IPS-15b (cell line): Measurements from ENCODE around the gene C1QA.

Source experiments
- H3K27me3 ChIP-seq: one replicate; pipeline ENCODE4 v1.6.1; 2013; ENCODE audit warnings: low read length; ENCODE audit not compliant: control insufficient read depth, insufficient read depth
- H3K36me3 ChIP-seq: one replicate; pipeline ENCODE4 v1.6.1; 2013; ENCODE audit warnings: low read length; ENCODE audit not compliant: control insufficient read depth, insufficient read depth
- H3K4me1 ChIP-seq: one replicate; pipeline ENCODE4 v1.6.1; 2013; ENCODE audit warnings: mild to moderate bottlenecking, low read length; ENCODE audit not compliant: control insufficient read depth, insufficient read depth
- H3K4me3 ChIP-seq: one replicate; pipeline ENCODE4 v1.5.1; 2013; ENCODE audit warnings: low read depth, low read length
- H3K9ac ChIP-seq: one replicate; pipeline ENCODE4 v1.6.1; 2013; ENCODE audit warnings: low read depth, mild to moderate bottlenecking, low read length
- H3K9me3 ChIP-seq: one replicate; pipeline ENCODE4 v1.6.1; 2013; ENCODE audit warnings: mild to moderate bottlenecking, low read length; ENCODE audit not compliant: control insufficient read depth, insufficient read depth

The C1QA gene

DNA sequence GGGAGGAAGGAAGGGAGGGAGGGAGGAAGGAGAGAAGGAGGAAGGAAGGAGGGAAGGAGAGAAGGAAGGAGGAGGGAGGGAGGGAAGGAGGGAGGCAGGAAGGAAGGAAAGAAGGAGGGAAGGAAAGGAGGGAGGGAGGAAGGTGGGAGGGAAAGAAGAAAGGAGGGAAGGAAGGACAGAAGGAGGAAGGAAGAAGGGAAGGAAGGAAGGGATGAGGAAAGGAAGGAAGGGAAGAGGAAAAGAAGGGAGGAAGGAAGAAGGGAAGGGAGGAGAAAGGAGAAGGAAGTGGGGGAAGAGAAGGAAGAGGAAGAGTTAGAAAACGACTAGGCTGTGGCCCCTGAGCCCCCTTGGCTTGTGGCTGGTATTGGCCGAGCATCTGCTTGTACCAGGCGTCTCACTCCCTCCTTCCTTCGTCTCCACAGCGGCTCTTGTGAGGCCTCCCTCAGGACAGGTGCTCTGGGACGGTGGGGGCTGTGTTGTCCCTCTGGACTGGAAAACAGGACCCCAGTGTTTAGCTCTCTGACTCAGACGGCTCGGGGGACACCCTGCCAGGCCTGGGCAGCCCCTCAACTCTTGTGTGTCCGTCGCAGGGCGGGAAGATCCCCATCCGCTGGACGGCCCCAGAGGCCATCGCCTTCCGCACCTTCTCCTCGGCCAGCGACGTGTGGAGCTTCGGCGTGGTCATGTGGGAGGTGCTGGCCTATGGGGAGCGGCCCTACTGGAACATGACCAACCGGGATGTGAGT lies 36.2 kb upstream of the C1QA start:
- Histone ChIP-seq H3K9me3 (no peaks in the 10 kb centered on the region), H3K4me1 (no peaks in the 10 kb centered on the region), H3K9ac (no peak overlapping the region), H3K4me3 (no peak overlapping the region), H3K27me3 (no peaks in the 10 kb centered on the region), H3K36me3 (no peaks in the 10 kb centered on the region)

DNA sequence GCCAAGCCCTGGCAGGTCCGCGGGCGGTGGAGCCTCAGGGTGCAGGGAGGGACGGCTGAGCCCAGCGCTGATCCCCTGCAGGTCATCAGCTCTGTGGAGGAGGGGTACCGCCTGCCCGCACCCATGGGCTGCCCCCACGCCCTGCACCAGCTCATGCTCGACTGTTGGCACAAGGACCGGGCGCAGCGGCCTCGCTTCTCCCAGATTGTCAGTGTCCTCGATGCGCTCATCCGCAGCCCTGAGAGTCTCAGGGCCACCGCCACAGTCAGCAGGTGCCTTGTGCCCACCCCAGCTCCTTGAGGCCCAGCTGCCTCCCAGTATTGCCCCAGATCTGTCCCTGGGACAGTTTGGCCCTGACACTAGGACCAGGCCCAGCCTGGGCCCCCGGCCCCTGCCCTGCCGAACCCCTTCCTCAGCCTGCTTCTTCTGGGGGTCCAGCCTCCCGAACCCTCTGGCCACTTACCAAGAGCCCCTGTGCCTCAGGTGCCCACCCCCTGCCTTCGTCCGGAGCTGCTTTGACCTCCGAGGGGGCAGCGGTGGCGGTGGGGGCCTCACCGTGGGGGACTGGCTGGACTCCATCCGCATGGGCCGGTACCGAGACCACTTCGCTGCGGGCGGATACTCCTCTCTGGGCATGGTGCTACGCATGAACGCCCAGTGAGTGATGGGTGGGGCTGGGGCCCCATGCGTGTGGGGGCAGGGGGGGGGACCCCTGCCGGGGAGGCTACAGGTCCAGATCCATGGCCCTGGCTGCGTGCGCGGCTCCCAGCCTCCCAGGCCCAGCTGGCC lies 35.4 kb upstream of the C1QA start:
- no peak overlapping the region for H3K9ac ChIP-seq
- no peaks in the 10 kb centered on the region for H3K36me3 ChIP-seq
- no peaks in the 10 kb centered on the region for H3K9me3 ChIP-seq
- no peaks in the 10 kb centered on the region for H3K4me1 ChIP-seq
- H3K4me3 ChIP-seq = no peak overlapping the region
- H3K27me3 ChIP-seq = no peaks in the 10 kb centered on the region

DNA sequence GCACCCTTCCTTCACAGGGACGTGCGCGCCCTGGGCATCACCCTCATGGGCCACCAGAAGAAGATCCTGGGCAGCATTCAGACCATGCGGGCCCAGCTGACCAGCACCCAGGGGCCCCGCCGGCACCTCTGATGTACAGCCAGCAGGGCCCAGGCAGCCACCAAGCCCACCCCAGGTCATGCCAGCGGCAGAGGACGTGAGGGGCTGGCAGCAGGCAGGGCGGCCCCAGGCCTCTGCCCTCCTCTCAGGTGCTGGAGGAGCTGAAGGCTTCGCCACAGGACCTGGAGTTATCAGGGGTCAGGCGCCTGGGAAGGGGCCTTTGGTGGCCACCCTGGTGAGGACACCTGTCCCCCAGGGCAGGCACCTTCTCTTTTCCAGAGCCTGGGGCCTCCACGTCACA lies 34.8 kb upstream of the C1QA start:
- Histone ChIP-seq H3K9ac (no peak overlapping the region), H3K36me3 (no peaks in the 10 kb centered on the region), H3K27me3 (no peaks in the 10 kb centered on the region), H3K4me3 (no peak overlapping the region), H3K4me1 (no peaks in the 10 kb centered on the region), H3K9me3 (no peaks in the 10 kb centered on the region)

DNA sequence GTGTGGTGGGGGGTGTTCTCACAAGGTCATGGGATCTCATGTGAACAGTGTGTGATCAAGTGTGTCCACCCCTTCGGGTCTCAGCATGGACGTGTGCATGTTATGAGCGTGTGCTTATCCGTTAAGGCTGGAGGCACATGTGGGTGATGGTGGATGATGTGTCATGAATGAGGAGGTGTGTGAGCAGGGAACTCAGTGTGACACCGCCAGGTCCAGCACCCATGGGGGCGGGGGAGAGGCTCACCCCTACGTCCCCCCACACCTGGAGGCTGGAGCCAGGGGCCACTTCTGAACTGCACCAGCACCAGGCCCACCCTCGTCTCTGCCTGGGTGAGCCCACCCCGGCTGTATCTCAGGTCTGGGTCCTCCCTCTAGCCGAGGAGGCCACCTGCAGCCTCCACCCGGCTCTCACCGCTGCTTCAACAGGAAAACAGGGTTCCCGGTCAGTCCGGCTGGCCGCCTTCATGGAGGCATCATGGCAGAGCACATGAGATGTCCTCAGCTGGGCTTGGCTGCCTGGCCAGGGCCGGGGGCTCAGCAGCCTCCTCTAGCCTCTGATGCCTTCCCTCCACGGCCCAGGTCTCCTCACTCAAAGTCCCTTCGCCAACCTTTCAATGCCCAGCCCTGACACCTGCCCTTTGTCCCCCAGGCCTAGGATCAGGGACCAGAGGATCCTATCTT lies 34.2 kb upstream of the C1QA start:
- Histone ChIP-seq H3K9ac (no peak overlapping the region), H3K9me3 (no peaks in the 10 kb centered on the region)

DNA sequence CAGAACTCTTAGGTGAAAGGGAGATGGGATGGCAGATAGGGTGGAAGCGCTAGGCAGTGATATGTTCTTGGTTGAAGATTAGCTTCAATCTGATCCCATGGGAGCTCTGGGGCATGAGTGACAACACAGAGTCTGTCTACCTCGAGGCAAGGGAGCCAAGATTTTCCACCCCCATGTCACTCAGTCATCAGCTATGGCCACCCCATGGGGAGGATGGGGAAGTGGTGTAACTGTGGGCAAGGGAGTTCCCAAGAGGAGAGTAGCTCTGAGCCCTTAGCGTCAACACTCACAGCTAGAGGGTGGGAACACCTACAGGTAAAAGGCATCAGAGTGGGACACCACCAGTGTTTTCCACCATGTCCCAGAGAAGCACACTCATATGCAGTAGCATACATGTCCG lies 30.3 kb upstream of the C1QA start:
- Histone ChIP-seq H3K9ac (no peak overlapping the region), H3K4me3 (no peak overlapping the region), H3K4me1 (no peaks in the 10 kb centered on the region), H3K9me3 (no peaks in the 10 kb centered on the region), H3K27me3 (no peaks in the 10 kb centered on the region), H3K36me3 (no peaks in the 10 kb centered on the region)

More for the DNA sequence above, 34.2 kb upstream of the C1QA start:
- Histone ChIP-seq H3K4me3 (no peak overlapping the region), H3K36me3 (no peaks in the 10 kb centered on the region), H3K4me1 (no peaks in the 10 kb centered on the region), H3K27me3 (no peaks in the 10 kb centered on the region)

DNA sequence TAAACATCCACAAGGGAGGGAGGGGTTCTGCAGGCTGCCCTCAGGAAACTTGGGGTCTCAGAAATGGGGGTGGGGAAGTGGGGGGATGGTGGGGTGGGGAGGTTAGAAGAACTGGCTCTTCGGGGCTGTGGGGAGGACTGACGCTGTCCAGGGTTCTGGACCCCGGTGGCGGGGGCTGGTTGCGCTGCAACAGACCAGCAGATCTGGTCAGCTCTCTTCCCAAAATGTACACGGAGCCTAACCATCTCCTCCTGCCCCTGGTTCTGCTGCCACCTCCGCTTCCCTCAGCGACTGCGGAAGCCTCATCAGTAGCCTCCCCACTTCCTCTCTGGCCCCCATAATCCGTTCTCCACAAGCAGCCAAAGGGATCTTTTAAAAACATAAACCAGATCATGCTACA lies 29.3 kb upstream of the C1QA start:
- Histone ChIP-seq H3K4me1 (peaks cover 2% of the 10 kb centered on the region), H3K27me3 (no peaks in the 10 kb centered on the region), H3K4me3 (no peak overlapping the region), H3K36me3 (no peaks in the 10 kb centered on the region), H3K9ac (no peak overlapping the region), H3K9me3 (no peaks in the 10 kb centered on the region)

DNA sequence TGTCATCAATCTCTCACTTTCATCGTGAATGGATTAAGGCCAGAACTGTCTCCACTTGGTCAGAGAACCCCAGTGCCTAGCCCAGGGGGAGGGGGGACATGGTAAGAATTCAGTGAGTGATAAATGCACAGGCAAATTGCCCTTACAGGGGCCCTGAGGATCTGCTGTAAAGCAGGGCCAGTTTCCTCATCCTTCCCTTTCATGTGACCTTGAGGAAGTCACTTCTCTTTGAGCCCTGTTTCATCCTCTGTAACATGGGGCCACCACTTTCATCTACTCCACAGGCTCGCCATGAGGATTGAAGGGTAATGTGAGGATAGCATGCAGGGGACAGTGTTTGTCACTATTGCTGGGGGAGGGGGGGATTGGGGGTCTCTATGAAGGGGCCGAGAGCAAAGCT lies 28.1 kb upstream of the C1QA start:
- Histone ChIP-seq H3K9ac (no peak overlapping the region), H3K4me3 (no peak overlapping the region), H3K4me1 (peaks cover 2% of the 10 kb centered on the region), H3K9me3 (no peaks in the 10 kb centered on the region), H3K36me3 (no peaks in the 10 kb centered on the region), H3K27me3 (no peaks in the 10 kb centered on the region)

DNA sequence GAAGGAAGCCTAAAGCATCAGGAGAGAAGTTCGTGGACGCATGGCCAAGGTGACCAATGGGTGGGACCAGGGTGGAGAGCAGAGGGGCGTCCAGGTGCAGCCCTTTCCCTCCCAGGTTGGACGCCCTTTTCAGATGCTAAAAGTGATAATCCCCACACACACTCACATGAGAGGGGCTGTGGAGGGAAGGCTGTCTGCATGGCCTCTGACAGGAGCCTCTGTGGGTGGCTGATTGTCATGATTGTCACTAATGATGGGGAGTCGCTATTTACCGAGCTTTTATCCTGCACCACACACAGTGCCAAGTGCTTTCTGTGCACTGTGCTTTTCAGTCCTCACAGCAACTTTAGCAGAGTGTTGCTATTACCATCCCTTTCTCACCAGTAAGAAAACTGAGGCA lies 27.1 kb upstream of the C1QA start:
- Histone ChIP-seq H3K4me1 (peaks cover 2% of the 10 kb centered on the region), H3K27me3 (no peaks in the 10 kb centered on the region), H3K9ac (no peak overlapping the region), H3K4me3 (no peak overlapping the region), H3K36me3 (no peaks in the 10 kb centered on the region), H3K9me3 (no peaks in the 10 kb centered on the region)

DNA sequence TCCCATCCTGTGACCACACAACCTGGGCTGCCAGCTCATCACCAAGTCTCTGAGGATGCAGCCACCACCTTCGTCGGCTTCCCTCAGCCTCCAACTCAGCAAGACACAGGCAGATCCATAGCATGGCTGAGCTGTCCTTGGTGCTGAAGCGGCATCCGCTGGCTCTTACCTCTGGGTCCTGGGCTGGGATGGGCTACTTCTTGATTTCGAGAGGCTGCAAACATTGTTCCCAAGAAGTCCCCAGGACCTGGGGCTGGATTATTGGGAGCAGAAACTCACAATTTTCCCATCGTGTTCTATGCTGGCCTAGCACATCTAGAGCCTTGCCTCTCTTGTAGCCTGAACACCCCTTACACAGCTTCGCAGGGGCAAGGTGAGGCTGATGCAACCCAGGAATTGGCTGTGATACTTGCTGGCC lies 24.9 kb upstream of the C1QA start:
- H3K27me3 ChIP-seq = no peaks in the 10 kb centered on the region
- no peak overlapping the region for H3K4me3 ChIP-seq

DNA sequence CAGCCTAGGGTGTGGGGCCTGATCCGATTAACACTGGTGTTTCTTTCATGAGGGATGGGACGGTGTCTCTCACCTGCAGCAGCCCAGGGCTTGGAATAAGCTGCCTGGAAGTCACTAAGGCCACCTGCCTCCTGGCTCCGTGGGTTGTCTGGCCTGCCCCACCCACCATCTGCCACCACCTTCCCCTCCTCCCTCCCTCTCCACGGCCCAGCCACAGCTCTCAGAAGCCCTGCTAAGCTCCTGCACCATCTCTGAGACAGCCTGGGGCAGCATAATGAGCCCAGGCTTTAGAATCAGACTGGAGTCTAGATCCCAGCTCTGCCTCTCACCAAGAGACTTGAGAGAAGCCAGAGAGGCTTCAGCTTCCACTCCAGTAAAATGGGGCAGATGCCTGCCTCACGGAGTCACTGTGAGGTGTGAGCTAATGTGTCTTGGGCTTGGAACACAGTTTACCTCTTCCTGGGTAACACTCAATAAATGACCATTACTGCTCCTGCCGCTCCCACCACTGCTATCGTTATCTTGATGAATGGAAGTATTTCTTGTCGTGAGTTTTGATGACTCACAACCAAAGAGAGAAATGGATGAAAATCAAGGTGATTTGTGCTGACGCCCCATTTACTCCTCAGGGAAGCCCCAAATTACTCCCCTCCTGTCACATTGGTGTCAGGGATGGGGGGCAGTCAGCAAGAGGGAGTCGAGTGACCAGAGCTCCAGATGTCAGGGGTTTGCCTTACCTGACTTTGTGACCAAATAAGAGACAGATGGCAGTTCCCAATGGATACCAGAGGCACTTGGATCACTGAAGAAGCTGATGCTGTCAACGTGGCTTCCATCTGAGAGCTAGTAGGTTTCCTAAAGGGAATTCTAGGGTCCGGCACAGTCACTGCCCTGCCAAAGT lies 23.5 kb upstream of the C1QA start:
- H3K9me3 ChIP-seq = no peaks in the 10 kb centered on the region
- no peak overlapping the region for H3K4me3 ChIP-seq
- H3K27me3 ChIP-seq = no peaks in the 10 kb centered on the region
- no peak overlapping the region for H3K9ac ChIP-seq
- peaks cover 2% of the 10 kb centered on the region for H3K4me1 ChIP-seq
- H3K36me3 ChIP-seq = no peaks in the 10 kb centered on the region

More for the DNA sequence above, 24.9 kb upstream of the C1QA start:
- Histone ChIP-seq H3K4me1 (peaks cover 2% of the 10 kb centered on the region), H3K9ac (no peak overlapping the region), H3K36me3 (no peaks in the 10 kb centered on the region), H3K9me3 (no peaks in the 10 kb centered on the region)

DNA sequence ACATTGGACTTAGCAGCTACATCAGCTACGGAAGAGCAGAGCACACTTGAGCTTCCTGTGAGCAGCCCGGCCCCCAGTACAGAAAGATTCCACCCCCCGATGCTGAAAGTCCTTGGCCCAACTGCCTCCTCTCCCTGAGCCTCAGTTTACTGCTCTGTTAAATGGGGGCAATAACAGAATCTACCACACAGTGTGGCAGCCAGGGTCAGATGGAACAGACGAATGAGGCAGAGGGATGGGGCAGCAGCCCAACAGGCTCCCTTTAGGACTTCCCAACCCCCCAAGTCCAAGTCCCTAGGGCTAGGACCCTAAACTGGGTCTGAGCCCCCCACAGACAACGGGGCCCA lies 22.9 kb upstream of the C1QA start:
- H3K4me1 ChIP-seq = peaks cover 2% of the 10 kb centered on the region
- no peak overlapping the region for H3K4me3 ChIP-seq
- H3K36me3 ChIP-seq = no peaks in the 10 kb centered on the region
- H3K9ac ChIP-seq = no peak overlapping the region
- no peaks in the 10 kb centered on the region for H3K9me3 ChIP-seq
- no peaks in the 10 kb centered on the region for H3K27me3 ChIP-seq
